ENCODE results near the gene CRK.

CRK gene

GRCh38 chr17:1371893-1372590 lies 84.0 kb downstream of the CRK start:
- DNase-seq: no peak
- no peak for TF ChIP-seq CTCF (IDR thresholded peaks at IDR 0.05; ENCODE audit: low read depth, low read length)
- no peaks in the 10 kb centered on the region for H3K4me1 ChIP-seq
- no peak overlapping the region for H3K4me3 ChIP-seq (ENCODE audit: low read depth, low read length)
- H3K9me3 ChIP-seq: no peaks in the 10 kb centered on the region
- no peaks in the 10 kb centered on the region for H3K36me3 ChIP-seq
- H3K27me3 ChIP-seq: no peaks in the 10 kb centered on the region
